Karpas-422 (cell line): ENCODE measurements around the gene ZDHHC3. TPM values are rescaled to one million over a fixed set of nuclear protein-coding genes. Genes with fewer than 3 reads are reported as not detected.

Experiments
- DNase-seq: peaks from one replicate; pipeline ENCODE4 v3.0.0-alpha.2; 2015
- H2AFZ ChIP-seq: fragments of 200-600 bp; sonication (generic); 2 replicates; pipeline ENCODE4 v1.6.1; 2014; ENCODE audit warnings: antibody characterized with exemption, low read length, mixed read lengths
- H3K27ac ChIP-seq: fragments of 200-600 bp; sonication (generic); 2 replicates; pipeline ENCODE4 v1.5.1; 2014; ENCODE audit warnings: mild to moderate bottlenecking, low read length, moderate library complexity
- H3K27me3 ChIP-seq: fragments of 200-600 bp; sonication (generic); 2 replicates; pipeline ENCODE4 v1.6.1; 2014; ENCODE audit warnings: low read length, mixed read lengths
- H3K36me3 ChIP-seq: fragments of 200-600 bp; sonication (generic); 2 replicates; pipeline ENCODE4 v1.6.1; 2014; ENCODE audit warnings: low read length, mixed read lengths; ENCODE audit not compliant: insufficient read depth
- H3K4me1 ChIP-seq: fragments of 200-600 bp; sonication (generic); 2 replicates; pipeline ENCODE4 v1.6.1; 2014; ENCODE audit warnings: mild to moderate bottlenecking, low read length, mixed read lengths
- H3K4me2 ChIP-seq: fragments of 200-600 bp; sonication (generic); 2 replicates; pipeline ENCODE4 v1.6.1; 2014; ENCODE audit warnings: low read length, low read depth, mild to moderate bottlenecking; ENCODE audit not compliant: poor library complexity, severe bottlenecking
- H3K4me3 ChIP-seq: fragments of 200-600 bp; sonication (generic); 2 replicates; pipeline ENCODE4 v1.5.1; 2014; ENCODE audit warnings: mild to moderate bottlenecking, antibody characterized with exemption, low read length, mixed read lengths
- H3K79me2 ChIP-seq: fragments of 200-600 bp; sonication (generic); 2 replicates; pipeline ENCODE4 v1.6.1; 2014; ENCODE audit warnings: mild to moderate bottlenecking, low read length, mixed read lengths
- H3K9ac ChIP-seq: fragments of 200-600 bp; sonication (generic); 2 replicates; pipeline ENCODE4 v1.6.0; 2014; ENCODE audit warnings: low read length
- H3K9me2 ChIP-seq: fragments of 200-600 bp; sonication (generic), shearing (Covaris generic); replicated peaks from 2 replicates; pipeline ENCODE4 v1.6.0; 2014; ENCODE audit warnings: mild to moderate bottlenecking, low read length, moderate library complexity; ENCODE audit not compliant: insufficient read depth
- H3K9me3 ChIP-seq: fragments of 300-700, 200-600 bp; sonication (generic); 2 replicates; pipeline ENCODE4 v1.6.1; 2014; ENCODE audit warnings: low read length, mixed read lengths
- H4K20me1 ChIP-seq: fragments of 200-600 bp; sonication (generic); 2 replicates; pipeline ENCODE4 v1.6.1; 2014; ENCODE audit warnings: mild to moderate bottlenecking, antibody characterized with exemption, low read length, low read depth; ENCODE audit not compliant: insufficient read depth
- total RNA-seq: library from RNA; depleted of rRNA; stranded (reverse); fragments of >200 nt; shearing (Covaris generic); gene quantifications from 2 replicates; pipeline ENCODE4 v1.2.3, GENCODE V29; 2014; ENCODE audit warnings: low replicate concordance

The ZDHHC3 gene
- total RNA-seq, 1 experiment from 2014 or later: 70.9 TPM

DNA sequence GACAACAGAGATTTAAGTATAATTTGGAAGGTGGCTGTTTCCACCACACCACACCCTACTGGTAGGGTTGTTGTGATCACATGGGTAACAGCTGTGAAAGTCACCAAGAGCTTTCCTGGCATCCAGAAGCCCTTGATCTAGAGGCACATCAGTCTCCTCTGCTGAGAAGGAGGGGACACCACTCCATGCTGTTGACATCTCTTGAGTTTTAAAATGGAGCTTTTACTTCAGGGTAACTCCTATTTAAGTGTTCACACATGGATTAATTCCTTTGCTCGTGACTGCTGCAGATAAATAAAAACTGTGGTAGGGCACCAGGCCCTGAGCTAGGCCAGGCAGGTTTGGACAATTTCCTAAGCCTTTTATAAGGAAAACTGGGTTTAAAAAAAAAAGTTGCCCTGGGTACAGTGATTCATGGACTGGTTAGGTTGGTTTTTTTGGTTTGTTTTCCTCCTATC, 7.5 kb upstream of the ZDHHC3 start:
- no peak overlapping the region for H3K27ac ChIP-seq
- H3K4me2 ChIP-seq: no peak overlapping the region
- H3K9ac ChIP-seq: no peak overlapping the region
- no peak overlapping the region for H3K4me3 ChIP-seq
- peaks cover 36% of the 10 kb centered on the region for H3K36me3 ChIP-seq
- H3K9me2 ChIP-seq: no peaks in the 10 kb centered on the region
- no peaks in the 10 kb centered on the region for H3K9me3 ChIP-seq
- H4K20me1 ChIP-seq: peaks cover 25% of the 10 kb centered on the region
- H3K4me1 ChIP-seq: peaks cover 8% of the 10 kb centered on the region
- no peaks in the 10 kb centered on the region for H3K27me3 ChIP-seq
- H3K79me2 ChIP-seq: peaks cover 95% of the 10 kb centered on the region
- no peak overlapping the region for H2AFZ ChIP-seq
- no peak for DNase-seq

DNA sequence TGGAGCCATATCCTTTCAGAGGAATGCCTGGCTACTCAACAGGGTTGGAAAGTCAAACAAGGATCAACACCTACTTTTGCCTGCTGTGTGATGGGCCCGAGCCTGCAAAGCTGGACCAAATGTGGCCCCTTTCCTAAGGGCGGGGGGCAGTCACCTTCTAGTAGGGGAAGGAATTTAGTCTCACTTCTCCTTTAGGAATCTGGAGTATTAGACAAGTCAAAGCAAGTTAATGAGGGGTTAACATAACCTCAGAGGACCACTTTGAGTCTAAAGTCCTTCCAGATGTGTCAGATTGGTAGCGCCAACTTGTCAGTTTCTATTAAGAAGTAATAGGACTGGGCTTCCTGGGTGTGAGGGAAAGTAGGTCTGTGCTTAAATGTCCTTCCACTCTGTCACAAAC, 6.8 kb upstream of the ZDHHC3 start:
- no peak overlapping the region for H3K4me3 ChIP-seq
- no peak for DNase-seq
- H3K79me2 ChIP-seq: peaks cover 95% of the 10 kb centered on the region
- no peaks in the 10 kb centered on the region for H3K9me3 ChIP-seq
- H4K20me1 ChIP-seq: peaks cover 22% of the 10 kb centered on the region; the same call in 1 of the 2 replicates
- H3K4me1 ChIP-seq: peaks cover 12% of the 10 kb centered on the region
- no peak overlapping the region for H3K9ac ChIP-seq
- H2AFZ ChIP-seq: no peak overlapping the region
- H3K4me2 ChIP-seq: no peak overlapping the region
- no peaks in the 10 kb centered on the region for H3K9me2 ChIP-seq
- peaks cover 36% of the 10 kb centered on the region for H3K36me3 ChIP-seq
- no peak overlapping the region for H3K27ac ChIP-seq
- no peaks in the 10 kb centered on the region for H3K27me3 ChIP-seq

DNA sequence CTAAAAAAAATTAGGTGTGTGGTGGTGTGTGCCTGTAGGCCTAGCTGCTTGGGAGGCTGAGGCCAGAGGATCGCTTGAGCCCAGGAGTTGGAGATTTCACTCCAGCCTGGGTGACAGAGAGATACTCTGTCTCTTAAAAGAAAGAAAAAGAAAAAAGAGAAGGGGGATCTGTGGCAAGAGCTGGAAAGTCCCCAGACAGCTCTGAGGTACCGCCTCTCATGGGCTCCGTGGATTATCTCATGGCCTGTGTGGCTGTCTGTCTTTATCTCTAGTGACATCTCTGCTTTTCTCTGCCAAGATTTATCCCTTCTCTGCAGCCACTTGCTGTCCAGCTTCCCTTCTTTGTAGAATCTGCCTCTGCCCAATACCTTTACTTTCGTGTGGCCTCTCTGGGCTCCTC, 5.8 kb upstream of the ZDHHC3 start:
- Histone ChIP-seq H2AFZ (no peak overlapping the region), H3K27ac (no peak overlapping the region), H3K9me3 (no peaks in the 10 kb centered on the region), H3K9me2 (no peaks in the 10 kb centered on the region), H3K36me3 (peaks cover 36% of the 10 kb centered on the region), H3K4me1 (peaks cover 19% of the 10 kb centered on the region), H3K79me2 (peaks cover 95% of the 10 kb centered on the region), H3K4me3 (no peak overlapping the region), H3K27me3 (no peaks in the 10 kb centered on the region), H3K4me2 (no peak overlapping the region), H3K9ac (no peak overlapping the region), H4K20me1 (peaks cover 16% of the 10 kb centered on the region; the same call in 1 of the 2 replicates)
- DNase-seq: no peak

DNA sequence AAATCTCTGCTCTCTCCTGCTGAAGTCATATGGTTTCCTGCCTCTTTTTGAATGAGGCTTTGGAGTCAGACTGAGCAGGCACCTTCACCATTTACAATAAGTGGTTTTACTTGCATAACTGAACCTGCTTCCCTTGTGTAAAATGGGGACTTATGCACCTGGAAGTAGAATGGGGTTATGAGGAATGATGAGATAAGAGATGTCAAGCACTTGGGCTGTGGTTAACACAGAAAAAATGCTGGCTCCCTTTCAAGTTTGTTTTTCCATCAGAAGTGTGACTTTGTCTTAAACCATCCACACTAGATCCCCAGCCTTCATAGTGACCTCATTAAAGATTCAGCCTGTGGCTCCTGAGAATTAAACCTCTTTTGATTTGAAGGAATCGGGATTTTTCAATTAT, 5.2 kb upstream of the ZDHHC3 start:
- H3K4me2 ChIP-seq: no peak overlapping the region

DNA sequence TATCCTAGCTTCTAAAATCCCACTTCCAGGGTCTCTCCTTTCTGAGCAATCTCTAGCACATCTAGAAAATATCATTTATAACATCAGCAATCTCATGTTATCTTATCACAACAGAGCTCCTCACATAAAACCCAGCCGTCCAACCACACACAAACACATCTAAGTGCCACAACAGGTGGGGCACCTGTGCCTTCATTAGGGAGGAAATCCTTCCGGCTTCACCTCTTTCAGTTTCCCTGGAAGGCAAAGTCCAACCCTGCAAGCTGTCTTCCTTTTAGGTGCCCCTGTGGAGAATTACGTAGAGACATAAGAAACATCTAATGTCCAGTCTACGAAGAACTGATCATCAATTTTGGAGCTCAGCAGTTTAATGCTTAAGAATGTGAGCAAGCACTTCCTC, 1.6 kb downstream of the ZDHHC3 start:
- Histone ChIP-seq H3K9me2 (no peaks in the 10 kb centered on the region), H3K79me2 (peaks cover 98% of the 10 kb centered on the region), H3K27me3 (no peaks in the 10 kb centered on the region), H3K9ac (peak overlapping the region; percentile 98), H3K4me3 (peak overlapping the region; percentile 98), H3K27ac (no peak overlapping the region), H3K36me3 (peaks cover 4% of the 10 kb centered on the region; the same call in 1 of the 2 replicates), H3K4me1 (peaks cover 69% of the 10 kb centered on the region), H3K4me2 (peak overlapping the region; percentile 79), H4K20me1 (peaks cover 7% of the 10 kb centered on the region; the same call in 1 of the 2 replicates), H2AFZ (no peak overlapping the region), H3K9me3 (no peaks in the 10 kb centered on the region)
- no peak for DNase-seq

More for the DNA sequence above, 5.2 kb upstream of the ZDHHC3 start:
- peaks cover 36% of the 10 kb centered on the region for H3K36me3 ChIP-seq
- no peaks in the 10 kb centered on the region for H3K9me2 ChIP-seq
- H3K9ac ChIP-seq: no peak overlapping the region
- H2AFZ ChIP-seq: no peak overlapping the region
- H3K27ac ChIP-seq: no peak overlapping the region
- no peaks in the 10 kb centered on the region for H3K27me3 ChIP-seq
- peaks cover 96% of the 10 kb centered on the region for H3K79me2 ChIP-seq
- no peak for DNase-seq
- H3K4me1 ChIP-seq: peaks cover 19% of the 10 kb centered on the region
- H3K9me3 ChIP-seq: no peaks in the 10 kb centered on the region
- H4K20me1 ChIP-seq: peaks cover 16% of the 10 kb centered on the region; the same call in 1 of the 2 replicates
- H3K4me3 ChIP-seq: no peak overlapping the region

DNA sequence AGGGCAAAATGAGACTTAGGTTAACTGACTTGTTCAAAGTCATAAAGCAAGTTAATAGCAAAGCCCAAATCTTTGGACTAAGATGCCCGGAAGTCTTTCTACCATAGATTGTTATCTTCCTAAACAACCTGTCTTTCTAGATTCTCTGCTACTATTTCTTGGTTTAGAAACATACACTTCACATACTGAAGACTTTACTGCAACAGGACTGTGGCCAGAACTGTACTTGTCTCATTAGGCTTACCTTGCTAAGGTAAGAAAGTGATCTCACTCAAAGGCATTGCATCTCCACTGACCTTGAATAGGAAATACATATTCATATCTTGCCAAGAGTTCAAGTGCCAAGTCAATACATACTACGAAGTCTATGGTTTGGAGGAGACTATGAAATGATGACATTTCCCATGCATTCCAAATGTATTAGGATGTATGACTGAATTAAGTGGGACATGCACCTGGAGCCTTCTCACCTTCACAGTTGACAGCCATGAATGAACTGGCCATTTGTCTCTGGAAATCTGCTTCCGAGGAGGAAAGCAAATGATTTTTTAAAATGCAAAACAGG, 5.0 kb downstream of the ZDHHC3 start:
- Histone ChIP-seq H3K27ac (peak overlapping the region; percentile 23; the same call in 1 of the 2 replicates), H3K4me1 (peaks cover 85% of the 10 kb centered on the region), H3K9ac (no peak overlapping the region), H3K79me2 (peaks cover 99% of the 10 kb centered on the region), H3K4me2 (no peak overlapping the region), H3K4me3 (no peak overlapping the region), H4K20me1 (peaks cover 7% of the 10 kb centered on the region; the same call in 1 of the 2 replicates), H2AFZ (no peak overlapping the region), H3K36me3 (peaks cover 4% of the 10 kb centered on the region; the same call in 1 of the 2 replicates), H3K9me2 (no peaks in the 10 kb centered on the region), H3K9me3 (no peaks in the 10 kb centered on the region), H3K27me3 (no peaks in the 10 kb centered on the region)
- no peak for DNase-seq

DNA sequence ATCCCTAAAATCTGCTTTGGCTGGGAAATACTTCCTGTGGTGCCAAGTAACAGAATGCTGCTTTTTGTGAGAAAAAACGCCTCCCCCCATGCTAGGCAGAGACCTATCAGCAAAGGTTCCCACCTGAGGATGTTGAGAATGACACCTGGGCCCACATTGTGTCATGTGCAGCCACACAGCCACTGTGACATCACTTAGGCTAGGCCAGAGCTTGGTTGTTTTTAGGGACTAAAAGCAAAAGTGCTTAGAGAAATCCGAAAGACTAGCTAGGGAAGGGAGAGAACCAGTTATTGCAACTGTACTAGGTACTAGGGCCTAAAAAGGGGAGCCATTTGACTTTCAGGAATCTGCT, 6.2 kb downstream of the ZDHHC3 start:
- Histone ChIP-seq H3K4me3 (no peak overlapping the region; the same call in 1 of the 2 replicates), H4K20me1 (no peaks in the 10 kb centered on the region; the same call in 1 of the 2 replicates), H2AFZ (no peak overlapping the region), H3K27me3 (no peaks in the 10 kb centered on the region), H3K9me2 (no peaks in the 10 kb centered on the region), H3K4me2 (peak overlapping the region; percentile 48), H3K4me1 (peaks cover 94% of the 10 kb centered on the region), H3K36me3 (peaks cover 4% of the 10 kb centered on the region; the same call in 1 of the 2 replicates), H3K79me2 (peaks cover 100% of the 10 kb centered on the region), H3K9ac (no peak overlapping the region; the same call in 1 of the 2 replicates), H3K27ac (peak overlapping the region; percentile 69), H3K9me3 (no peaks in the 10 kb centered on the region)
- no peak for DNase-seq

DNA sequence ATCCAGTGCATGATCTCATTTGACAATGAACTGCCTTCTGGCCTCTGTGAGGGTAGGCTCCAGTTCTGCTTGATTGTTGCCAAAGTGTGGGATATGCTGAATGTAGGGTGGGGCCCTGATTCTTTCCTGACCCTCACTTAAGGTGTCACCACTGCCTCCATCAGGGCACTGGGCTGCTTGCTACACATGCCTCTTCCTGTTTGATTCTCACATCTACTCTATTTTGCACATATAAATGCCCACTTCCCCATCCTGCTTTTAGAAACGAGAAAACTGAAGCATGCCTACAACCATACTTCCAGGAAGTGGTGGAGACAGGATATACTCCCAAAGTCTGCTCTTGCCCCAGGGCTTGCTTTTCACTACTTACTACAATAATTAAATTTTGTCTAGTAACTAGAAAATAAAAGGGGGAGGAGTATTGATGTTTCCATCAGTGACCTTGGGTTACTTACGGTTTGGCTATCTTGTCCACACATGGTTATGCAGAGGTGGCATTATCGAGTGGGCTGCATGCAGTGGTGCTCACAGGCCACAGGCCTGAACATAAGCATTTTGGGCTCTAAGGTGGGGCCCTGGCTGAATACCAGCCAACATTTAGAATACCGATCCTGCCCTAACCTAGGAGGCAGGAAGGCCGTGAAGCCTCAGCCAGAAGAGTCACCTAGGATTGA, 6.7 kb downstream of the ZDHHC3 start:
- Histone ChIP-seq H3K36me3 (peaks cover 4% of the 10 kb centered on the region; the same call in 1 of the 2 replicates), H3K27me3 (no peaks in the 10 kb centered on the region), H3K9me3 (no peaks in the 10 kb centered on the region), H3K9ac (no peak overlapping the region; the same call in 1 of the 2 replicates), H3K4me3 (no peak overlapping the region; the same call in 1 of the 2 replicates), H3K4me1 (peaks cover 94% of the 10 kb centered on the region), H2AFZ (no peak overlapping the region), H3K79me2 (peaks cover 100% of the 10 kb centered on the region), H4K20me1 (no peaks in the 10 kb centered on the region; the same call in 1 of the 2 replicates), H3K9me2 (no peaks in the 10 kb centered on the region), H3K4me2 (peak overlapping the region; percentile 48), H3K27ac (peak overlapping the region; percentile 69)
- DNase-seq: peak; percentile 66
